GM23338 (cell line): Measurements from ENCODE around the gene TRIM58. TPM values are rescaled to one million over a fixed set of nuclear protein-coding genes. Genes with fewer than 3 reads are reported as not detected.
A peak's percentile ranks its signal among the peaks of the same experiment; 100 is the strongest.

Experiments used
- ATAC-seq: fragments of 200-7000 bp; cut with Tn5 transposase; 3 replicates; pipeline ENCODE4 v1.9.1; 2020
- DNase-seq: peaks from one replicate; pipeline ENCODE4 v3.0.0-alpha.2; 2015; ENCODE audit warnings: low spot score
- H2AFZ ChIP-seq: fragments of 200-600 bp; sonication (generic); 2 replicates; pipeline ENCODE4 v1.8.0; 2016; ENCODE audit warnings: antibody characterized with exemption, mild to moderate bottlenecking, moderate library complexity
- H3F3A ChIP-seq: fragments of 200-600 bp; sonication (generic); replicated peaks from 2 replicates; pipeline ENCODE4 v1.8.0; 2017; ENCODE audit warnings: antibody characterized with exemption, mixed run types, low read depth
- H3K27ac ChIP-seq: fragments of 200-600 bp; sonication (generic); 2 replicates; pipeline ENCODE4 v1.6.1; 2016; ENCODE audit warnings: low read depth
- H3K27me3 ChIP-seq: fragments of 200-600 bp; sonication (generic); 2 replicates; pipeline ENCODE4 v1.8.0; 2016; ENCODE audit warnings: mild to moderate bottlenecking, mixed run types, moderate library complexity; ENCODE audit not compliant: insufficient read depth
- H3K36me3 ChIP-seq: fragments of 200-600 bp; sonication (generic); 2 replicates; pipeline ENCODE4 v1.8.0; 2016; ENCODE audit warnings: mild to moderate bottlenecking; ENCODE audit not compliant: insufficient read depth
- H3K4me1 ChIP-seq: fragments of 200-600 bp; sonication (generic); 2 replicates; pipeline ENCODE4 v1.8.0; 2016; ENCODE audit warnings: mild to moderate bottlenecking, moderate library complexity; ENCODE audit not compliant: insufficient read depth
- H3K4me2 ChIP-seq: fragments of 200-600 bp; sonication (generic); 2 replicates; pipeline ENCODE4 v1.7.1; 2017; ENCODE audit warnings: mixed run types
- H3K4me3 ChIP-seq: fragments of 200-600 bp; sonication (generic); 2 replicates; pipeline ENCODE4 v1.6.1; 2016; ENCODE audit warnings: mixed run types
- H3K79me2 ChIP-seq: fragments of 200-600 bp; sonication (generic); replicated peaks from 2 replicates; pipeline ENCODE4 v1.8.0; 2017; ENCODE audit warnings: mild to moderate bottlenecking; ENCODE audit not compliant: insufficient read depth
- H3K9me2 ChIP-seq: fragments of 200-600 bp; sonication (generic); 2 replicates; pipeline ENCODE4 v1.8.0; 2017; ENCODE audit not compliant: insufficient read depth
- H4K20me1 ChIP-seq: fragments of 200-600 bp; sonication (generic); replicated peaks from 2 replicates; pipeline ENCODE4 v1.8.0; 2017; ENCODE audit warnings: mild to moderate bottlenecking; ENCODE audit not compliant: insufficient read depth
- H3K27ac Mint-ChIP-seq: 2 replicates; pipeline ENCODE4 v1.8.0; 2020; ENCODE audit warnings: inconsistent platforms, mild to moderate bottlenecking, moderate library complexity, mixed read lengths
- H3K27me3 Mint-ChIP-seq: 3 replicates; pipeline ENCODE4 v1.8.0; 2022; ENCODE audit warnings: low read depth, mild to moderate bottlenecking, moderate library complexity, mixed read lengths, inconsistent platforms; ENCODE audit not compliant: insufficient read depth, poor library complexity
- H3K36me3 Mint-ChIP-seq: 3 replicates; pipeline ENCODE4 v1.8.0; 2021; ENCODE audit warnings: low read depth, mild to moderate bottlenecking, inconsistent platforms, moderate library complexity, mixed read lengths
- H3K4me1 Mint-ChIP-seq: 3 replicates; pipeline ENCODE4 v1.8.0; 2020; ENCODE audit warnings: mild to moderate bottlenecking, inconsistent platforms, mixed read lengths
- H3K4me3 Mint-ChIP-seq: 3 replicates; pipeline ENCODE4 v1.8.0; 2021; ENCODE audit warnings: moderate library complexity, mild to moderate bottlenecking, inconsistent platforms, mixed read lengths
- H3K9me3 Mint-ChIP-seq: 3 replicates; pipeline ENCODE4 v1.8.0; 2020; ENCODE audit warnings: moderate library complexity, mild to moderate bottlenecking, inconsistent platforms, mixed read lengths
- CREB1 ChIP-seq: fragments of 250-450 bp; sonication (Bioruptor Pico); IDR thresholded peaks from 2 replicates; pipeline ENCODE4 v1.5.0; 2020; ENCODE audit warnings: low read depth, mild to moderate bottlenecking, moderate library complexity
- EZH2 ChIP-seq: fragments of 200-600 bp; sonication (generic); IDR thresholded peaks from one replicate; pipeline ENCODE4 v1.8.0; 2017; ENCODE audit warnings: antibody characterized with exemption, mild to moderate bottlenecking, low read depth; ENCODE audit not compliant: unreplicated experiment
- EZH2phosphoT487 ChIP-seq: fragments of 200-600 bp; sonication (generic); IDR thresholded peaks from one replicate; pipeline ENCODE4 v1.8.1; 2018; ENCODE audit warnings: antibody characterized with exemption; ENCODE audit not compliant: unreplicated experiment
- JUNB ChIP-seq: IDR thresholded peaks from one replicate; pipeline ENCODE4 v1.6.1; 2016; ENCODE audit warnings: antibody characterized with exemption; ENCODE audit not compliant: unreplicated experiment
- NANOG ChIP-seq: IDR thresholded peaks from 2 replicates; pipeline ENCODE4 v1.6.1; 2016; ENCODE audit warnings: antibody characterized with exemption, borderline replicate concordance
- POLR2AphosphoS5 ChIP-seq: IDR thresholded peaks from 2 replicates; pipeline ENCODE4 v1.6.1; 2016; ENCODE audit warnings: antibody characterized with exemption, low read depth
- ZNF114 ChIP-seq: fragments of 250-450 bp; sonication (Bioruptor Pico); IDR thresholded peaks from 2 replicates; pipeline ENCODE4 v1.5.0; 2020; ENCODE audit warnings: mild to moderate bottlenecking, moderate library complexity
- ZNF331 ChIP-seq: fragments of 250-450 bp; sonication (Bioruptor Pico); IDR thresholded peaks from 2 replicates; pipeline ENCODE4 v1.5.0; 2020; ENCODE audit warnings: low read depth, mild to moderate bottlenecking, moderate library complexity
- polyA plus RNA-seq: library from polyadenylated mRNA; unstranded; fragments of >200 nt; fragmentation: Nextera tagmentation; extraction: Ambion mirVana; gene quantifications from 2 replicates; pipeline ENCODE4 v1.2.1, GENCODE V29; 2016
- total RNA-seq: library from RNA; depleted of rRNA; stranded (reverse); fragments of >200 nt; shearing (Covaris generic); gene quantifications from 2 replicates; pipeline ENCODE4 v1.2.3, GENCODE V29; 2014
- TF ChIP-seq, protein P1 (sequence below), 2 experiments: fragments of 200-600 bp in 1 of 2; sonication (generic) in 1 of 2; conservative IDR thresholded peaks; 2 replicates each; pipeline versions ENCODE4 v1.5.1 to v1.6.1; 2016 to 2017; ENCODE audit warnings: antibody characterized with exemption in 2 of 2, low read depth in 2 of 2, mild to moderate bottlenecking in 2 of 2, moderate library complexity in 1 of 2
- TF ChIP-seq, protein P2 (sequence below): fragments of 250-450 bp; sonication (Bioruptor Pico); IDR thresholded peaks from 2 replicates; pipeline ENCODE4 v1.5.0; 2020; ENCODE audit warnings: mild to moderate bottlenecking, moderate library complexity

The TRIM58 gene
- total and polyA plus RNA-seq, 2 experiments from 2014 or later: 2.4 to 3.4 TPM

DNA sequence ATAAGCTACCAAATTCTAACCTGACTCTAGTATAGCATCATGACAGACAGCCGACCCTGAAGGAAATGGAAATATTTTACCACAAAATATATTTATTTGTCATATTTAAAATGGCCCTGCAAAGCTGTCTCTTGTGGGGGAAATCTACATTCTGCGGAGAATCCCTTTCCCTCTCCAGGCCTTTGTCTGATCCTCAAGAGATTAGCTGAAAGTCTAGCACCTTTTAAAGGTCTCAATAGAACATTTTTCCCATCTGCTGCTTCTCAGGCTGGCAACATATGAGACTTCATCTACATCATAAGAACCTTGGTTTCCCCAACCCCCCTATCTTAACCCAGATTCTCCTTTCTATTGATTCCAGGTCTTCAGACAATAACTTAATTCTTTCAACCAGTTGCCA lies 13.6 kb upstream of the TRIM58 start (continued):
- TF ChIP-seq, protein P1, sequence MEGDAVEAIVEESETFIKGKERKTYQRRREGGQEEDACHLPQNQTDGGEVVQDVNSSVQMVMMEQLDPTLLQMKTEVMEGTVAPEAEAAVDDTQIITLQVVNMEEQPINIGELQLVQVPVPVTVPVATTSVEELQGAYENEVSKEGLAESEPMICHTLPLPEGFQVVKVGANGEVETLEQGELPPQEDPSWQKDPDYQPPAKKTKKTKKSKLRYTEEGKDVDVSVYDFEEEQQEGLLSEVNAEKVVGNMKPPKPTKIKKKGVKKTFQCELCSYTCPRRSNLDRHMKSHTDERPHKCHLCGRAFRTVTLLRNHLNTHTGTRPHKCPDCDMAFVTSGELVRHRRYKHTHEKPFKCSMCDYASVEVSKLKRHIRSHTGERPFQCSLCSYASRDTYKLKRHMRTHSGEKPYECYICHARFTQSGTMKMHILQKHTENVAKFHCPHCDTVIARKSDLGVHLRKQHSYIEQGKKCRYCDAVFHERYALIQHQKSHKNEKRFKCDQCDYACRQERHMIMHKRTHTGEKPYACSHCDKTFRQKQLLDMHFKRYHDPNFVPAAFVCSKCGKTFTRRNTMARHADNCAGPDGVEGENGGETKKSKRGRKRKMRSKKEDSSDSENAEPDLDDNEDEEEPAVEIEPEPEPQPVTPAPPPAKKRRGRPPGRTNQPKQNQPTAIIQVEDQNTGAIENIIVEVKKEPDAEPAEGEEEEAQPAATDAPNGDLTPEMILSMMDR (conservative IDR thresholded peaks at IDR 0.05; ENCODE audit: low read depth in 2 of 2): no peak
- TF ChIP-seq ZNF331 (CRISPR knock-in tag): no peak

DNA sequence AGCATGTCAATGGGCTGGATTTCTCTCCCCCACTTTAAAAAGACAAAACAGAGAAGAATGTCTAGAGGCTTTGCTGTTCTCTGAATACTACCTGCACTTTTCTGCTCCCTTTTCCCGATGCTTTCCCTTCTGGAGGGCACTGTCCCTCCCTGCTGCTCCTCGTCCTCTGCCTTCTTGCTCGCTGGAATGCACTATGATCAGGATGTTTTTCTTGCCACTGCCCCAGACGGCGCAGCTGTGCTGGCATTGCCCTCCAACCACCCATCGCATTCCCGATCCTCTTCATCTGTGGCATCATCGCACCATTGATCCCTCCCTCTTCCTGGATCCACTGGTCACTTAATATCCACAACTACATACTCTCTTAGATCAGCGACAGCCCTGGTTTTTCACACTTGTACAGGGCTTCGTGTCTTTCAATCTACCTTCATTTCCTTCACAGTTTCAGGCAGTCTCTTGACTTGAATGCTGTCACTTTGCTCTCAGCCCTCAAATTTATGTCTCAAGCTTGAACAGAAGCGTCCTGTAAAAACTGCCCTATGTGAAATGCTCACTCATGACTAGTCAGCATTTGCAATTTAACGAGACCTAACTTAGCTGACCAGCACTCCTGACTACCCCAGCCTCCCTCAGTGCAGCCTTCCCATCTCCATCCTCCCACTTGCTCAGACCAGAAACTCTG lies 11.8 kb upstream of the TRIM58 start:
- Histone ChIP-seq H3K4me1 (peaks cover 20% of the 10 kb centered on the region), H3F3A (no peaks in the 10 kb centered on the region), H3K27ac (0 out of 2 replicates have a peak overlapping the region, but pooled peaks have one; percentile 83), H3K27me3 (no peaks in the 10 kb centered on the region), H3K36me3 (no peaks in the 10 kb centered on the region), H3K9me2 (no peaks in the 10 kb centered on the region), H3K4me2 (peak overlapping the region; percentile 59), H2AFZ (peak overlapping the region; percentile 99), H3K4me3 (no peak overlapping the region), H3K79me2 (no peaks in the 10 kb centered on the region), H4K20me1 (no peaks in the 10 kb centered on the region)
- H3K36me3 Mint-ChIP-seq: peaks cover 5% of the 10 kb centered on the region; the same call in 2 of the 3 replicates
- no peak overlapping the region for H3K27ac Mint-ChIP-seq
- H3K9me3 Mint-ChIP-seq: peaks cover 43% of the 10 kb centered on the region
- DNase-seq (peak; percentile 11), ATAC-seq (no peak)
- H3K4me1 Mint-ChIP-seq: no peaks in the 10 kb centered on the region
- H3K27me3 Mint-ChIP-seq: peaks cover 4% of the 10 kb centered on the region
- H3K4me3 Mint-ChIP-seq: no peak overlapping the region
- TF ChIP-seq POLR2AphosphoS5: no peak
- TF ChIP-seq, protein P1 (conservative IDR thresholded peaks at IDR 0.05; ENCODE audit: low read depth in 2 of 2): no peak
- TF ChIP-seq JUNB: no peak
- TF ChIP-seq CREB1 (CRISPR knock-in tag): no peak
- TF ChIP-seq EZH2phosphoT487: no peak
- TF ChIP-seq, protein P2, sequence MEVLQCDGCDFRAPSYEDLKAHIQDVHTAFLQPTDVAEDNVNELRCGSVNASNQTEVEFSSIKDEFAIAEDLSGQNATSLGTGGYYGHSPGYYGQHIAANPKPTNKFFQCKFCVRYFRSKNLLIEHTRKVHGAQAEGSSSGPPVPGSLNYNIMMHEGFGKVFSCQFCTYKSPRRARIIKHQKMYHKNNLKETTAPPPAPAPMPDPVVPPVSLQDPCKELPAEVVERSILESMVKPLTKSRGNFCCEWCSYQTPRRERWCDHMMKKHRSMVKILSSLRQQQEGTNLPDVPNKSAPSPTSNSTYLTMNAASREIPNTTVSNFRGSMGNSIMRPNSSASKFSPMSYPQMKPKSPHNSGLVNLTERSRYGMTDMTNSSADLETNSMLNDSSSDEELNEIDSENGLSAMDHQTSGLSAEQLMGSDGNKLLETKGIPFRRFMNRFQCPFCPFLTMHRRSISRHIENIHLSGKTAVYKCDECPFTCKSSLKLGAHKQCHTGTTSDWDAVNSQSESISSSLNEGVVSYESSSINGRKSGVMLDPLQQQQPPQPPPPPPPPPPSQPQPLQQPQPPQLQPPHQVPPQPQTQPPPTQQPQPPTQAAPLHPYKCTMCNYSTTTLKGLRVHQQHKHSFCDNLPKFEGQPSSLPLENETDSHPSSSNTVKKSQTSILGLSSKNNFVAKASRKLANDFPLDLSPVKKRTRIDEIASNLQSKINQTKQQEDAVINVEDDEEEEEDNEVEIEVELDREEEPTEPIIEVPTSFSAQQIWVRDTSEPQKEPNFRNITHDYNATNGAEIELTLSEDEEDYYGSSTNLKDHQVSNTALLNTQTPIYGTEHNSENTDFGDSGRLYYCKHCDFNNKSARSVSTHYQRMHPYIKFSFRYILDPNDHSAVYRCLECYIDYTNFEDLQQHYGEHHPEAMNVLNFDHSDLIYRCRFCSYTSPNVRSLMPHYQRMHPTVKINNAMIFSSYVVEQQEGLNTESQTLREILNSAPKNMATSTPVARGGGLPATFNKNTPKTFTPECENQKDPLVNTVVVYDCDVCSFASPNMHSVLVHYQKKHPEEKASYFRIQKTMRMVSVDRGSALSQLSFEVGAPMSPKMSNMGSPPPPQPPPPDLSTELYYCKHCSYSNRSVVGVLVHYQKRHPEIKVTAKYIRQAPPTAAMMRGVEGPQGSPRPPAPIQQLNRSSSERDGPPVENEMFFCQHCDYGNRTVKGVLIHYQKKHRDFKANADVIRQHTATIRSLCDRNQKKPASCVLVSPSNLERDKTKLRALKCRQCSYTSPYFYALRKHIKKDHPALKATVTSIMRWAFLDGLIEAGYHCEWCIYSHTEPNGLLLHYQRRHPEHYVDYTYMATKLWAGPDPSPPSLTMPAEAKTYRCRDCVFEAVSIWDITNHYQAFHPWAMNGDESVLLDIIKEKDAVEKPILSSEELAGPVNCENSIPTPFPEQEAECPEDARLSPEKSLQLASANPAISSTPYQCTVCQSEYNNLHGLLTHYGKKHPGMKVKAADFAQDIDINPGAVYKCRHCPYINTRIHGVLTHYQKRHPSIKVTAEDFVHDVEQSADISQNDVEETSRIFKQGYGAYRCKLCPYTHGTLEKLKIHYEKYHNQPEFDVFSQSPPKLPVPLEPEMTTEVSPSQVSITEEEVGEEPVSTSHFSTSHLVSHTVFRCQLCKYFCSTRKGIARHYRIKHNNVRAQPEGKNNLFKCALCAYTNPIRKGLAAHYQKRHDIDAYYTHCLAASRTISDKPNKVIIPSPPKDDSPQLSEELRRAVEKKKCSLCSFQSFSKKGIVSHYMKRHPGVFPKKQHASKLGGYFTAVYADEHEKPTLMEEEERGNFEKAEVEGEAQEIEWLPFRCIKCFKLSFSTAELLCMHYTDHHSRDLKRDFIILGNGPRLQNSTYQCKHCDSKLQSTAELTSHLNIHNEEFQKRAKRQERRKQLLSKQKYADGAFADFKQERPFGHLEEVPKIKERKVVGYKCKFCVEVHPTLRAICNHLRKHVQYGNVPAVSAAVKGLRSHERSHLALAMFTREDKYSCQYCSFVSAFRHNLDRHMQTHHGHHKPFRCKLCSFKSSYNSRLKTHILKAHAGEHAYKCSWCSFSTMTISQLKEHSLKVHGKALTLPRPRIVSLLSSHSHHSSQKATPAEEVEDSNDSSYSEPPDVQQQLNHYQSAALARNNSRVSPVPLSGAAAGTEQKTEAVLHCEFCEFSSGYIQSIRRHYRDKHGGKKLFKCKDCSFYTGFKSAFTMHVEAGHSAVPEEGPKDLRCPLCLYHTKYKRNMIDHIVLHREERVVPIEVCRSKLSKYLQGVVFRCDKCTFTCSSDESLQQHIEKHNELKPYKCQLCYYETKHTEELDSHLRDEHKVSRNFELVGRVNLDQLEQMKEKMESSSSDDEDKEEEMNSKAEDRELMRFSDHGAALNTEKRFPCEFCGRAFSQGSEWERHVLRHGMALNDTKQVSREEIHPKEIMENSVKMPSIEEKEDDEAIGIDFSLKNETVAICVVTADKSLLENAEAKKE: no peak
- no peak for TF ChIP-seq ZNF331 (CRISPR knock-in tag)
- no peak for TF ChIP-seq EZH2
- TF ChIP-seq ZNF114 (CRISPR knock-in tag): no peak
- no peak for TF ChIP-seq NANOG
